GM18499 (cell line): ENCODE results near the gene FARP1.
A peak's percentile ranks its signal among the peaks of the same experiment; 100 is the strongest.

ENCODE experiments used
- ATAC-seq: cut with Tn5 transposase; IDR thresholded peaks from one replicate; pipeline ENCODE4 v1.9.1; 2021; ENCODE audit warnings: moderate number of reproducible peaks; ENCODE audit not compliant: insufficient read depth, unreplicated experiment

FARP1 gene

GRCh38 chr13:98129059-98129746, 13.7 kb upstream of the FARP1 start:
- ATAC-seq, result no peak

- peak; percentile 75 for ATAC-seq
Measured at GRCh38 chr13:98133946-98134345, 8.9 kb upstream of the FARP1 start.

- no peak for ATAC-seq
Measured at GRCh38 chr13:98134901-98135300, 8.0 kb upstream of the FARP1 start.

GRCh38 chr13:98141091-98141490, 1.8 kb upstream of the FARP1 start:
- ATAC-seq, result no peak

GRCh38 chr13:98141509-98142379, 1.1 kb upstream of the FARP1 start:
- no peak for ATAC-seq

- ATAC-seq, result no peak
Measured at GRCh38 chr13:98143157-98143553, 261 bp downstream of the FARP1 start.

- ATAC-seq, result no peak
Measured at GRCh38 chr13:98143601-98144026, 720 bp downstream of the FARP1 start.

- ATAC-seq, result no peak
Measured at GRCh38 chr13:98144027-98144741, 1.3 kb downstream of the FARP1 start.

GRCh38 chr13:98144801-98145350, 2.0 kb downstream of the FARP1 start:
- no peak for ATAC-seq

GRCh38 chr13:98147521-98147920, 4.6 kb downstream of the FARP1 start:
- ATAC-seq, result no peak

- ATAC-seq, result no peak
Measured at GRCh38 chr13:98150832-98151479, 8.1 kb downstream of the FARP1 start.

- ATAC-seq, result no peak
Measured at GRCh38 chr13:98155475-98156109, 12.7 kb downstream of the FARP1 start.

- no peak for ATAC-seq
Measured at GRCh38 chr13:98156259-98156658, 13.4 kb downstream of the FARP1 start.

GRCh38 chr13:98157188-98157587, 14.3 kb downstream of the FARP1 start:
- ATAC-seq, result no peak

GRCh38 chr13:98157609-98158008, 14.7 kb downstream of the FARP1 start:
- no peak for ATAC-seq

GRCh38 chr13:98158172-98158899, 15.4 kb downstream of the FARP1 start:
- ATAC-seq, result no peak

GRCh38 chr13:98162935-98163334, 20.0 kb downstream of the FARP1 start:
- no peak for ATAC-seq

- no peak for ATAC-seq
Measured at GRCh38 chr13:98169331-98169730, 26.4 kb downstream of the FARP1 start.
